Measurements from ENCODE around the gene HDAC8.

DNA sequence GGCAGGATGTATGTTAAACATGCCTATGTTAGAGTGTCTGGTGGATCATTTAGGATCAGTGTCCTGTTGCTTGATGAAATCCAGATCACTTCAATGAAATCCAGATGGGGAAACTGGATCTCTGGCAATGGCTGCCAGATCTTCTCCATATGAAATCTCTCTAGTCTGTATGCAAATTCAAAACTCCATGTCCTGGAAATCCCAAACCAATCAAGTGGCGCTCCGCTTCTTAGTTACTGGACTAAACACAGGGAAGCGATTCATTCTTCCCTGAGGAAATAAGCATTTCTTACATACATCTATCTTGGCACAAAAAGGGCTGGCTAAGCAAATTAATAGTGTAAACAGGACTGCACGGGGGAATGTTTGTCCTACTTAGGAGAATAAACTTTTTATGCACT is 94.9 kb downstream of the HDAC8 start:
- TF ChIP-seq, protein P1, sequence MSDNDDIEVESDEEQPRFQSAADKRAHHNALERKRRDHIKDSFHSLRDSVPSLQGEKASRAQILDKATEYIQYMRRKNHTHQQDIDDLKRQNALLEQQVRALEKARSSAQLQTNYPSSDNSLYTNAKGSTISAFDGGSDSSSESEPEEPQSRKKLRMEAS (CRISPR knock-in tag; IDR thresholded peaks at IDR 0.05), result no peak
- no peak for TF ChIP-seq CXXC5 (CRISPR knock-in tag; IDR thresholded peaks at IDR 0.05)
- TF ChIP-seq HMGXB4 (CRISPR knock-in tag; IDR thresholded peaks at IDR 0.05), result no peak
- no peak for TF ChIP-seq ATF1 (CRISPR knock-in tag; IDR thresholded peaks at IDR 0.05)
- no peak for TF ChIP-seq ATF1 (tag; IDR thresholded peaks at IDR 0.05)
- no peak for TF ChIP-seq TARDBP (IDR thresholded peaks at IDR 0.05)
- TF ChIP-seq, protein P2, sequence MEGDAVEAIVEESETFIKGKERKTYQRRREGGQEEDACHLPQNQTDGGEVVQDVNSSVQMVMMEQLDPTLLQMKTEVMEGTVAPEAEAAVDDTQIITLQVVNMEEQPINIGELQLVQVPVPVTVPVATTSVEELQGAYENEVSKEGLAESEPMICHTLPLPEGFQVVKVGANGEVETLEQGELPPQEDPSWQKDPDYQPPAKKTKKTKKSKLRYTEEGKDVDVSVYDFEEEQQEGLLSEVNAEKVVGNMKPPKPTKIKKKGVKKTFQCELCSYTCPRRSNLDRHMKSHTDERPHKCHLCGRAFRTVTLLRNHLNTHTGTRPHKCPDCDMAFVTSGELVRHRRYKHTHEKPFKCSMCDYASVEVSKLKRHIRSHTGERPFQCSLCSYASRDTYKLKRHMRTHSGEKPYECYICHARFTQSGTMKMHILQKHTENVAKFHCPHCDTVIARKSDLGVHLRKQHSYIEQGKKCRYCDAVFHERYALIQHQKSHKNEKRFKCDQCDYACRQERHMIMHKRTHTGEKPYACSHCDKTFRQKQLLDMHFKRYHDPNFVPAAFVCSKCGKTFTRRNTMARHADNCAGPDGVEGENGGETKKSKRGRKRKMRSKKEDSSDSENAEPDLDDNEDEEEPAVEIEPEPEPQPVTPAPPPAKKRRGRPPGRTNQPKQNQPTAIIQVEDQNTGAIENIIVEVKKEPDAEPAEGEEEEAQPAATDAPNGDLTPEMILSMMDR (IDR thresholded peaks at IDR 0.05 in 2 of 3, conservative IDR thresholded peaks at IDR 0.05 in 1 of 3; ENCODE audit: insufficient read depth in 2 of 3, low read depth in 1 of 3, low read length in 3 of 3), result no peak
- no peak for TF ChIP-seq ZNF121 (CRISPR knock-in tag; conservative IDR thresholded peaks at IDR 0.05)
- TF ChIP-seq ZNF408 (CRISPR knock-in tag; IDR thresholded peaks at IDR 0.05; ENCODE audit: low read depth), result no peak
- TF ChIP-seq, protein P3, sequence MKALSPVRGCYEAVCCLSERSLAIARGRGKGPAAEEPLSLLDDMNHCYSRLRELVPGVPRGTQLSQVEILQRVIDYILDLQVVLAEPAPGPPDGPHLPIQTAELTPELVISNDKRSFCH (CRISPR knock-in tag; IDR thresholded peaks at IDR 0.05), result no peak
- TF ChIP-seq, protein P3 (tag; IDR thresholded peaks at IDR 0.05), result no peak
- TF ChIP-seq ESRRA (IDR thresholded peaks at IDR 0.05; ENCODE audit: borderline replicate concordance, low read depth), result no peak
- TF ChIP-seq E2F1 (CRISPR knock-in tag; IDR thresholded peaks at IDR 0.05), result no peak
